D721Med (cell line): ENCODE data around the gene RBM27.
"Not testable (repeated sequence)": the region's sequence is repeated elsewhere in the genome, so short reads cannot be mapped to it uniquely, and the experiment has no call there.

Source experiments
- DNase-seq: peaks from one replicate; pipeline ENCODE4 v3.0.0; 2011; ENCODE audit warnings: low spot score; ENCODE audit not compliant: insufficient read length
- FAIRE-seq: peaks from 2 replicates; lab custom pipeline; 2011; peaks lifted over from hg19 to GRCh38; lab: Jason Lieb, UNC
- TF ChIP-seq, protein P1 (sequence below): IDR thresholded peaks from 2 replicates; pipeline ENCODE4 v1.5.1; 2012; ENCODE audit warnings: mild to moderate bottlenecking, control low read depth; ENCODE audit not compliant: insufficient read depth; ENCODE audit errors: missing control alignments

RBM27 gene

DNA sequence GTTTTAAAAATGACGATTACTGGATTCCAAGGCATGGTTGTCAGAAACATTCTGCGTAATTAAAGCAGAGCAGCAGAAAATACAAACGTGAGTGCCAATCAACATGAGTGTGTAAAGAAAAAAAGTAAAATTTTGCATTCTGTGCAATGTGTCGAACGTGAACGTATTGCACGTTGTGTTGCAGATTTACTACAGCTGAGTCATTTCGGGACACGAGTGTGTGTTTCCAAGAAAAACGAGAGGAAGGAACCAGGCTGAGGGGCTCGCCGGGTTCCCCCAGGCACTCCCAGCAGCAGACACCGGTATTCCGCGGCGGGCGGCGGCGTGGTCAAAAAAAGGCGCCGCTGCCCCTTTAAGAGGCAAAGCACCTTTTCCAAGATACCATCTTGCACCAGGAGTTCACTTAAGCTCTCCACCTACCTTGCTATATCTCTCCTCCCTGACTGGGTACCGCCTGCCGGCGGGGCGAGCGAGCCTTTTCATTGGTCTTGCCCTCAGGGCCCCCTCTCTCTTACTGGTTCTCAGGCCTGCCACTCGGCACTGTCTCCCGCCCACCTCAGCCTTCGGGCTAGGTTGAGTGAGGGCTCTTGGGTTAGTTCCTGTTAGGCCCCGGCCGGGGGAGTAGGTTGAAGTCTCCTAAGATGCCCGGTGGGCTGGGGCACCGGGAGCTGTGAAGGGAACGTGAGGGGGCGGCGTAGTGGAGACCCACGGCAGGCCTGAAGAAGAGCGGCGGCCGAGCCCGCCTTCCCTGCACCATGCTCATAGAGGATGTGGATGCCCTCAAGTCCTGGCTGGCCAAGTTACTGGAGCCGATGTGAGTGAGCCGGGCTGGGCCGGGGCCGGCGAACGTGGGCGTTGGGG lies at the start of gene RBM27:
Gene RBM27 (plus strand): TSS at position 595 of the 861 bp plus-strand sequence. CDS start 161 bp downstream, at position 756.
- FAIRE-seq (peak; percentile 16), DNase-seq (peak; percentile 97)

DNA sequence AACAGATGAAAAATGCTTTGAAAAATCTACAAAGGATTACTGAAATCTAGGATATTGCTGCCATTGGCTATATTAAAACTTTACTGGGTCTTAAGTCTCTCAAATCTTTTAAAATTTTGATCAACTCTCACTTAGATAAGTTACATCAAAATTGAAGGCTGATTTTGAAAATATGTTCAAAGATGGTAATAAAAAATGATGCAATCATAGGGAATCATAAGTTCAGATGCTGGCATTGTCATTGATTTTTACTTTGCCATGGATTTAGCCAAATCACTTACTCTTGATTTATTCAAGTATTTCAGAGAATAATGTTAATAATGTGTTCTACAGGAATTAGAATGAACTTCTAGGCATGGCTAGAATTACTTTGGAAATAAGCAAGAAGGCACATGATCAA lies 45.1 kb upstream of the RBM27 start:
- TF ChIP-seq, protein P1, sequence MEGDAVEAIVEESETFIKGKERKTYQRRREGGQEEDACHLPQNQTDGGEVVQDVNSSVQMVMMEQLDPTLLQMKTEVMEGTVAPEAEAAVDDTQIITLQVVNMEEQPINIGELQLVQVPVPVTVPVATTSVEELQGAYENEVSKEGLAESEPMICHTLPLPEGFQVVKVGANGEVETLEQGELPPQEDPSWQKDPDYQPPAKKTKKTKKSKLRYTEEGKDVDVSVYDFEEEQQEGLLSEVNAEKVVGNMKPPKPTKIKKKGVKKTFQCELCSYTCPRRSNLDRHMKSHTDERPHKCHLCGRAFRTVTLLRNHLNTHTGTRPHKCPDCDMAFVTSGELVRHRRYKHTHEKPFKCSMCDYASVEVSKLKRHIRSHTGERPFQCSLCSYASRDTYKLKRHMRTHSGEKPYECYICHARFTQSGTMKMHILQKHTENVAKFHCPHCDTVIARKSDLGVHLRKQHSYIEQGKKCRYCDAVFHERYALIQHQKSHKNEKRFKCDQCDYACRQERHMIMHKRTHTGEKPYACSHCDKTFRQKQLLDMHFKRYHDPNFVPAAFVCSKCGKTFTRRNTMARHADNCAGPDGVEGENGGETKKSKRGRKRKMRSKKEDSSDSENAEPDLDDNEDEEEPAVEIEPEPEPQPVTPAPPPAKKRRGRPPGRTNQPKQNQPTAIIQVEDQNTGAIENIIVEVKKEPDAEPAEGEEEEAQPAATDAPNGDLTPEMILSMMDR = no peak
- DNase-seq (no peak), FAIRE-seq (no peak)

More for the DNA sequence above, at the start of gene RBM27:
- TF ChIP-seq, protein P1 = no peak

DNA sequence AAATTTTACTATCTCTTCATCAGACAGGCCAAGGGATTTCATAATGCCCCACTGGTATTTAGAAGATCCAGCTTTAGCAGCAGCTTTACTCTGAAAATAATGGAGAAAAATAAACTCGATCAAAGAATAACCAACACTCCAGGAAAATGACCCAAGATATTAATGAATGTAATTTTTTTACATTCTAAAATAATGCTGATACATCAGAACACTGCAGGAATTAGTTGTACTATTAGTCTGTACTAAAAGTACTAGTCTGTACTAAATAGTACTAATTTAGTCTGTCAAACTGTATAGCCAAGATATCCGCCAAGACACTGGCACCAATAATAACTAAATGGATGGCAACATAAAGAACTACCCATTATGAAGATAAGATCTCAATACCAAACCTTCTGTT lies 39.0 kb upstream of the RBM27 start:
- TF ChIP-seq, protein P1 = no peak
- FAIRE-seq (no peak), DNase-seq (no peak)

GRCh38 chr5:146165460-146165859 lies 37.9 kb upstream of the RBM27 start:
- no peak for FAIRE-seq
- TF ChIP-seq, protein P1 = no peak

GRCh38 chr5:146165903-146166302 lies 37.5 kb upstream of the RBM27 start:
- DNase-seq = no peak
- TF ChIP-seq, protein P1 = no peak
- no peak for FAIRE-seq

More at GRCh38 chr5:146165460-146165859, 37.9 kb upstream of the RBM27 start:
- no peak for DNase-seq

DNA sequence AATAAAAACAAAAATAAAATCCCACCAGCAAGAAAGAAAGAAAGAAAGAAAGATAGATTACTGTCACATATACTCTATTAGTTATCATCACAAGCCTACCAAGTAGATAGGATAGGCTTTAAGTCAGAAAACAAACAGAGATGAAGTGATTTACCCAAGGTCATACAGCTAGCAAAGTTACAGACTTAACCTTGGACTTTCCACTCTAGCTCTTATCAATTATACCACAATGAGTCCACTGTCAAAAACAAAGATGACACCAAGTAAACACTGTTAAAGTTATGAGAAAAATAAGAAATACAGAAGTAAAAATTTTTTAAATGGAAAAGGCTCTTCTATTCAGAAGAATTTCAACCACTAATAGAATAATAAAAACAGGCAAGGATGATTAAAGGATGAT lies 34.3 kb upstream of the RBM27 start:
- DNase-seq = no peak
- FAIRE-seq = no peak
- TF ChIP-seq, protein P1 = no peak

GRCh38 chr5:146173049-146173448 lies 30.4 kb upstream of the RBM27 start:
- not testable (repeated sequence) for DNase-seq, FAIRE-seq
